Measurements from ENCODE around the gene PPP1R7.

- TF ChIP-seq CTCF (IDR thresholded peaks at IDR 0.05 in 2 of 3, conservative IDR thresholded peaks at IDR 0.05 in 1 of 3; ENCODE audit: borderline replicate concordance in 1 of 3, insufficient read depth in 1 of 3, low read depth in 2 of 3, low read length in 2 of 3) (no peak), EZH2 (IDR thresholded peaks at IDR 0.05) (no peak), POLR2A (IDR thresholded peaks at IDR 0.05; ENCODE audit: borderline replicate concordance, extremely low read depth, insufficient read depth, insufficient read length) (no peak), CEBPB (IDR thresholded peaks at IDR 0.05; ENCODE audit: low read depth) (no peak)
Measured at GRCh38 chr2:241178961-241179360, 28.7 kb downstream of the PPP1R7 start.

Measured in HCT116 (cell line).